ENCODE results near the gene DZIP1.

Gene DZIP1

DNA sequence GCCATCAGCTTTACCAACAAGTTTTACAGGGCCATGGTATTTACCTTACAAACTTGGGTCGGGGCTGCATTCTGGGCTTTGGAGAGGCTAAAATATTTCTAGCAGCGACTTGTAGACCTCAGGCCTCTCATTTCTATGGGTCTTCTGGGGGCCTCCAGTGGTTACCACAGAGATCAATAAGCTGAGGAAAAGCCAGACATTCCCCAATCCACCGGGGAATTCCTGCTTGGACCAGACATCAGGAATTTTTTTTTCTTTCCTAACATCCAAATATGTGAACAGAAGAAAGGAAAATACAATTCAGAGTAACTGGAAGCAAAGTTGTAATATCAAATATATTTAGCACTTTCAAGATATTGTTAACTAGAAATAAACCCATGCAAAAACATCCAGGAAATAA lies 1.5 kb downstream of the DZIP1 start:
- no peak for DNase-seq (ENCODE audit: low spot score)

DNA sequence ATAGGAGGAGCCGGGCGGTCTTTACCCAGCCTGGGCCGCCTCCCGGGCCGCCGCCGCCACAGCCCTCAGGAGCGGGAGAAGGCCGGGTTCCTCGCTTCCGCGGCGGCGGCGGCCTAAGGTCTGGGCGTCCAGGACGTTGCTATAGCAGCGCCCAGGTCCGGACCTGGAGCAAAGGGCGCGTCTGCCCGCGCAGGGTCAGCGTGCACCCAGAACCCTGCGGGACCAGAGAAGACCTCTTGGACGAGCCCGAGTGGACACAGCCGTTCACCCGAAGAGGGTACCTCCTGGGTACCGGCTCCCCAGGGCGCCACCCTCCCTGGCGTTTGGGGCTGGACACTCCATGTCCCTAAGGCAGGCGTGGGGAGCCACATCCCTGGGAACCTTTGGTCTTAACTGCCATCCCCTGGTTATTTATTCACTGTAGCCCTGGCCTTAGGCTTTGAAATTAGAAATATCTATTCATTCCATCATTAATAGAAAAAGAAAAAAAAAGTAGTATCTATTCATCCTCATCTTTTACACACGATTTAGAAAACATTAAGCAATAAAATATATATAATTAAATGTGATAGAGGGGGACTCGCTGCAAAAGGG lies 2.4 kb downstream of the DZIP1 start:
- peak; percentile 48 for DNase-seq (ENCODE audit: low spot score)

DNA sequence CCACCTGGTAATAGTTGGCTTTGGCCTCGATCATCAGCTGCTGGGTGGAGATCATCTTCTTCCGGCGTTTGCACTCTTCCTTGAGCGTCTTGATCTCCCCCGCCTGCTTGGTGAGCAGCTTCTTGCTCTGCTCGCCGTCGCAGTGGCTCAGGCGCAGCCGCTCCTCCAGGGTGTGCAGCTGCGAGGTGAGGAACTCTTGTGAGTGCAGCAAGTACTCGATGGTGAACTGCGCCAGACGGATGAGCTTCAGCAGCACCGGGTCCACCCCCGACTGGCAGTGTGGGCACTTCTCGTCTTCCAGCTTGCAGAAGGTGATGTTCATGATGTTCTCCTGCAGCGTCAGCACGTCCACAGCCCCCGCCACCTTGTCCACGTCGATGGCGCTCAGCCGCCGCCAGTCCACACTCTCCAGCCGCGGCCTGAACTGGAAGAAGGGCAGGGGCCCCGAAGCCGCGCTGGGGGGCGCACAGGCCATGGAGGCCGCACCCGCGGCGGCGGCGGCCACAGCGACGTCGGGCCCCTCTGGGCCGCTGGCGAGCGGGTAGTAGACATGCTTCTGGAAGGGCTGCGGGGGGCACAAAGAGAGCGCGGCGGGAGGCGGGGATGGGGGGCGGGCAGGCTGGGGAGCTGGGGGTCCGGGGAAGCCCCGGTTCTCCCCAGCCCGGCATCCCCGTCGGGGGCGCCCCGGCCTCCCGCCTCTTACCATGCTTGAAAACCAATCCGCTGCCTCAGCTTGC lies 3.0 kb downstream of the DZIP1 start:
- DNase-seq (ENCODE audit: low spot score), result no peak

DNA sequence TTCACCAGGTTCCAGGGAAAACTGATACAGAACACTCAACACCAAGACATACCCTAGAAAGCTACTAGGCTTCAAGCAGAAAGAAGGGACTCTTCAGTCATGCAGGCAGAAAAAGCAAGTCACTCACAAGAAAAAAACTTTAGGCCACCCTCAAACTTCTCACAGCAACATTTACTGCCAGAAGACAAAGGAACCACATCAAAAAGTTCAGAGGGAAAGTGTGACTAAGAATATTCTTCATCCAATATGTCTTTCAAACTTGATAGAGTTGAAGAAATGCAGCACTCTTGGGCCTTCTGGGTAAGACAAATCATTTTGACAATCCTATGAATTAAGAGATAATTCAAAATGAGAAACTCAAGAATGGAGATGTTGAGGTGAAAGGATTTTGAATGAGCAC lies 7.7 kb downstream of the DZIP1 start:
- DNase-seq (ENCODE audit: low spot score), result no peak

DNA sequence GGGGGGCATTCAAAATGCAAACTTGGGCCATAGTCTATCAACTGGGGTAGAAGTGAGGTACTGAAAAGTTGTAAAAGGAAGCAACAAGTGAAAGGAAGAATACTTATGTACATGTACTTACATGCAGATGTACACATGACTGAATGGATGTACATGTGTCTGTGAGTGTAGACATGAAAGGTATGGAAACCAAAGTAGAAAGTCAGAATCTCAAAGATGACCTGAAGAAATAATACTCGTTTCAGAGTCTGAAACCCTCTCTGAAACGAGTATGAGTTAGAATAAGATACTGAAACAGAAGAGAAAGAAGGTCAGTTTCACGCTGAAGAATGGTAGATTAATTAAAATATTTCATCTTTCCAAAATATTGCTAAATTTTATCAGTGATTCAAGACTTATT lies 13.9 kb downstream of the DZIP1 start:
- DNase-seq (ENCODE audit: low spot score), result no peak

DNA sequence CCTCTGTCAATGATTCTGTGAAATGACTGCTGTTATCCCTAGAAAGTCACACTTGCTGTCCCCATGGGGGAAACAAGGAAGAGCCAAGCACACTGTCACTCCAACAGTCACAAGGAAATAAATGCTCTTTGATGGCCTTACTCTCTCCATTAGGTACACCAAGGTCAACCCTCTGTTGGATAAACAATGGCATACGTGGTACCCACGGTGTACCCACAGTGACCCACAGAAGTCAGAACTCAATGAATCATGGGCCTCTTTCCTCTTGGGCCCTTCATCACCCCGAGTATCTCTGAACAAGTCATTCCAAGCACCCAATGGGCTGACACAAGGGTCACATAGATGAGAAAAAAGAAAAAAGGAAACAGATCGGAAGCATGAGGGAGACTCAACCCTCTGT lies 15.4 kb downstream of the DZIP1 start:
- no peak for DNase-seq (ENCODE audit: low spot score)

DNA sequence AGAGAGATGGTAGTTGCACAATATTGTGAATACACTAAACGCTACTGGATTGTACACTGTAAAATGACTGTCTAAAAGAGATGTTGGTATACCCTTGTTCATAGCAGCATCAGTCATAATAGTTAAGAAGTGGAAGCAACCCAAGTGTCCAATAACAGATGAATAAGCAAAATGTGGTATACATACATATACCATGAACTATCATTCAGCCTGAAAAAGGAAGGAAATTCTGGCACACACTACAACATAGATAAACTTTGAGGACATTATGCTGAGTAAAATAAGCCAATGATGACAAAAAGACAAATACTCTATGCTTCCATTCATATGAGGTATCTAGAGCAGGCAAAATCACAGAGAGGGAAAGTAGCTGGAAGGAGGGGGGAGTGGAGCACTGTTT lies 16.0 kb downstream of the DZIP1 start:
- no peak for DNase-seq (ENCODE audit: low spot score)

DNA sequence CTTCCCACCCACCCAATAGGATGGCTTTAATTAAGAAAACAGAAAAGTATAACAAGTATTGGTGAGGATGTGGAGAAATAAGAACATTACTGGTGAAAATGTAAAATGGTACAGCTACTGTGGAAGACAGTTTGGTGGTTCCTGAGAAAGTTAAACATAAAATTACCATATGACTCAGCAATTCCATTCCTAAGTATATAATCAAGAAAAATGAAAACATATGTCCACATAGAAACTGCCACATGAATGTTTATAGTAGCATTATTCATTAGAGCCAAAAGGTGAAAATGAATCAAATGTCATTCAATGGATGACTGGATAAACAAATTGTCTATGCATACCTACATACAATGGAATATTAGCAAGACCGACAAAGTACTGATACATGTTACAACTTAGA lies 16.9 kb downstream of the DZIP1 start:
- DNase-seq (ENCODE audit: low spot score), result no peak

DNA sequence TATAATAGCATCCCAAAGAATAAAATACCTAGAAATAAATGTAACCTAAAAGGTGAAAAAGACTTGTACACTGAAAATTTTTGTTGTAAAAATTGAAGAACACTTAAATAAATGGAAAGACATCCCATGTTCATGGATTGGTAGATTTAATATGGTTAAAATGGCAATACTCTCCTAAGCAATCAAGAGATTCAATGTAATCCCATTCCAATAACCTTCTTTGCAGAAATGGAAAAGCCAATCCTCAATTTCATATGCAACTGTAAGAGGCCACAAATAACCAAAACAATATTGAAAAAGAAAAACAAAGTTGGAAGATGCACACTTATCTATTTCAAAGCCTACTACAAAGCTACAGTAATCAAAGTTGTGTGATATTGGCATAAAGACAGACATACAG lies 17.7 kb downstream of the DZIP1 start:
- DNase-seq (ENCODE audit: low spot score), result no peak

DNA sequence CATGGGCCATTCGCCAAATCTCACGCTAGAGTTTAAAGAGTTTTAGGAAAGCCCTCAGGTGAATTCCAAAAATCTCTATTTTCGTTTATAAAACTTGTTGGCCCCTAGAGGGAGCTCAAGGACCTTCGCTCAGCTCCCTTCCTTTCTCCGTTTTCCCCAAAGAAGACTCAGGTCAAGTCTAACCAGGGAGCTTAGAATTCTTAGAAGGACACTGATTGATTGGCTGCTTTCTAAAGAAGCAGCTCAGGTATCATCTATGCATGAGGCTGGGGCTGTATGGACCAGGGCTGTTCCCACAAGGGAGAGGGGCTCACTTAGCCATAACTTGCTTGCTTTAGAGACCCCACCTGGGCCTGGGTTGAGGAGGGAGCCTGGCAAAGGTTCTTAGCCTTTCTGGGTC lies 20.5 kb downstream of the DZIP1 start:
- peak; percentile 45 for DNase-seq (ENCODE audit: low spot score)

DNA sequence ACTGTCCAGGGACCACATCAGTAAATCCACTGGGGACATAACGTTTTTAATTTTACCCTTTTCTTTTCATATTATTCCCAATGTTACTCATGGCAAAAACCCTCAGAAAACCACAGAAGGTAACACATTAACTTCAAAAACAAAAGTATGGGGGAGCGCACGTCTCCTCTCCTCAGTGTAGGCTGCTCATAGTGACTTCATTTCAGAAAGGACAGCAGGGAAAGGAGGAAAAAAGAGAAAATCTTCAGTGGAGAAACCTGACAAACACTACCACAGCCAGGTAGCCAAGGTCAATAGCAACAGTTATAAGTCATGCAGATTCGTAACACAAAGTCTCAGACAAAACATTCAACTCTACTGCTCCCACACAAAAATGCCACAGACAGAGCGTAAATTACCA lies 21.4 kb downstream of the DZIP1 start:
- DNase-seq (ENCODE audit: low spot score), result no peak

DNA sequence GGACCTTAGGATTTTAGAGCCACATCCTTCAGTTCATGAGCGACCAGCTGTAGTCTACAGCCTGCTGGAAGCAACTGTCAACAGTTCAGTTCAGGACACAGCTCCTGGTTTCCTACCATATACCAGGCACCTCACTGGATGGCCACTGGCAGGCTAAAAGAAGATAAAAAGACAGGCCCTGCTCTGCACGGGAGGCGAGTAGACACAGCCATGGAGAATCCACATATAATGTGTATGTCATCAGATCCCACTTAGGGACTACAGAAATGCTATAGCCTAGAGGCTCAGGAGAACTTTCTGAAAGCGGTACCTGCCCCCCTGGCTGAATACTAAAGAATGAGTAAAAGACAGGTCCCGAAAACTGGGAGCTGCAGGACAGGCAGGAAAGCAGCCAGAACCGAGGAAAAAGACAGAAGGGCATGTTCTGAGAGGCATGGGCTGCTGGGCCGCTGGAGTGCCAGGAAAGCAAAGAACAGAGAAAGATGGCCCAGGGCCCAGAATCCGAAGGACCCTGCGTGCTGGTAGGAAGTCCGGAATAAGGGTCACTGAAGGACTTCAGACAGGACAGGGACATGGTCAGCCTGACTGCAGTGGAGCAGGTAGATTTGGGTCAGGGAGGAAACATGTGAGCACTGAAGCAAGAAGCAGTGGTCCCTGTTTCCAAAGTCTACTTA lies 23.5 kb downstream of the DZIP1 start:
- no peak for DNase-seq (ENCODE audit: low spot score)

DNA sequence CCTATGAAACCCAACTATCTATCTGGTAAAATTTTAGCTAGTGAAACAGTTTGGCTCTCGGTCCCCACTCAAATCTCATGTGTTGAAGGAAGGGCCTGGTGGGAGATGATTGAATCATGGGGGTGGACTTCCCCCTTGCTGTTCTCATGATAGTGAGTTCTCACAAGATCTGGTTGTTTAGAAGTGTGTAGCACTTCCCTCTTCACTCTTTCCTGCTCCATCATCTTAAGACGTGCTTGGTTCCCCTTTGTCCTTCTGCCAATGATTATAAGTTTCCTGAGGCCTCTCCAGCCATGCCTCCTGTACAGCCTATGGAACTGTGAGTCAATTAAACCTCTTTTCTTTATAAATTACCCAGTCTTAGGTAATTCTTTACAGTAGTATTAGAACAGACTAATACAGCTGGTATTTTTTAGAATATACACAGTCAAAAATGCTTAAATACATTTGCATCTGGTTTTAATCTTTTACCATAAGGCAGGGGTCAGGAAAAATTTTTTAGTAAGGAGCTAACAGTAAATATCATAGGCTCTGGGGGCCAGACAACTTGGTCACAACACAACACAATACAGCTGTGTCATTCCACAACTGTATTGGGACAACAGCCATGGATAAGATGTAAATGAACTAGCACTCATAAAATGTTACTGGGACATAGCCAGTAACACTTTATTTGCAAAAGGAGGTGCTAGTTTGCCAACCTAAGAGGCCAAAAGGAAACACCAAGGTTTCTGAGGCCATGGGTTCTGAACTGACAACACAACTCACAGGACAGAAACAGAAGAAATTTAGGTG lies 24.3 kb downstream of the DZIP1 start:
- no peak for DNase-seq (ENCODE audit: low spot score)

DNA sequence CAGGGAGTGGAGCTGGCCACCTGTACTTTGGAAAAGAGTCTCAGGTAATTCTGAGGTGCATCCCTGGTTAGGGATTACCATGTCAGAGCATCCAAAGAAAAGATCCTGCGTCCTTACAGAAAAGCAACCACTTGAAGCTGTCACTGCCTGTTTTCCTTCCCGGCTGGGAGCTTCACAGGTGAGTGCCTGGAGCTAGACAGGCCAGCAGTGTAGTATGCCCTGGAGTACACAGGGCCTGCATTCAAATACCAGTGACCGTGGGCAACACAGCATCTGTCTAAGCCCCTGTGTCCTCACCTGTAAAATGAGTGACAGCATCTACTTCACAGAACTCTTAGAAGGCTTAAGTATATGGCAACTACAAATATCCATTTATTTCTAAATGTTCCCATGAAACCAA lies 29.0 kb downstream of the DZIP1 start:
- DNase-seq (ENCODE audit: low spot score), result no peak

DNA sequence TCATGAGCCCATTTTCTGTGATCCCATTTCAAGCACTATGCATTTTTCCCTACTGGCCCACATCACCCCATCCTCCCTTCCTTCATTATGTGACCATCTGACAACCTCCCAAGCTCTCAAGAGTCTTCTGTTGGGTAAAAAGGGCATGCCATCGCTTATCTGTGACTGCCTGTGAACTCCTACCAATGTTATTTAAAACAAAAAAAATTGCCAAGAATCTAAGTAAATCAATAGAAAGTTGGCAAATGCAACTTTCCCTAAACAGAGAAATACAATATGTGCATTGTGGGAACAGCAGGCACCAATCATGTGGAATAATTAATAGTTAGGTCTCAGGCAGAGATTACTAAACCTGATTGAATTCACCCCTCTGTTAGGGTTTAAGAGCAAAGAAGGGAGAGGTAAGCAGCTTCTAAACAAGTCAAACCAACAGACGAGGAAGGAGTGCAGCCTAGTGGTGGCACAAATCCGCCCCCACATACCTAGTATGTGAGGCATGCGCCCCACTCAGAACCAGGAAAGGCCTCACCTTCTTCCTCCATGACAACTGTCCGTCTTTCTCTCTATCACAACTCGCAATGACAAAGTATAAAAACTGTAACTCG lies 29.8 kb downstream of the DZIP1 start:
- no peak for DNase-seq (ENCODE audit: low spot score)

DNA sequence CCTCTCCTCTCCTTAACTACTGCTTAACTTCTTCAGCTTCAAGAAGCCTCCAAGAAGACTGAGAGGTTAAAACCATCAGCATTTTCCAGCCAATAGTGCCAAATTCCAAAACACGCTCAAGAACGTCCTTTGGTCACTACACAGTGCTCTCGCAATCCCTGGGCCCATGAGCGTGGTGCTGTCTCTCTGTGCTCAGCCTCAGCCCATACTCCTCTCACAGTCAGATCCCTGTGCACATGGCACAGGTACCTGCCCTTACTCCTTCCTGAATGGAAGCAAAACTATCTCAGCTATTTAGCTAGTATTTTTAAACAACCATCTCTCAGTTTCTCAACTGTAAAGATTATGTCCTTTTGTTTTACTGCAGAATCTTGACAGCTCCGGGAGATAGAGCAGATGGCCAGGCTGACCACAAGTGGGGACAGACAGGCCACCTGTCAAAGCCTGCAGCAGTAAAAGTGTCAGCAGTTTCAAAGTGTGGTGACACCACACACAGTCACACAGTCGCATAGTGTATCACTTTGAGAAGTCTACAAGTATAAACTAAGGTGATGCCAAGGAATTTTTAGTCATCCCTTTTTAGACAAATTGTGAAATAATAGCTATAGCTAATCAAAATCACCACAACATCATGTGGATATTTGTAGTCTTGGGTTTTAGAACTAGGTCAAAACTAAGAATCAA lies 35.7 kb downstream of the DZIP1 start:
- no peak for DNase-seq (ENCODE audit: low spot score)

DNA sequence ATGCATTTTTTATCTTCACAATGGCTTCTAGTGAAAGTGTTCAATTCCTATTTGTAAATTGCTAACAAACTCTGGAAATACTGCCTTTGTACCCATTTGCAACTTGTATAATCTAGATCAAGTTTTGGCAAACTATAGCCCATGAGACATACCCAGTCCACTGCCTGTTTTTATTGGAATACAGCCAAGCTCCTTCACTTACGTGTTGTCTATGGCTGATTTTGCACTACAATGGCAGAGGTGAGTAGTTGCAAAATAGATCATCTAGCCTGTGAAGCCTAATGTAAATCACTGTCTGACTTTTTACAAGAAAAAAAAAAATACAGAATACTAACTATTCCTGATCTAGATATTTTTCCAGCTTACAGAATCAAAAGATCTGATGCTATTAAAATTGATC lies 37.1 kb downstream of the DZIP1 start:
- peak; percentile 17 for DNase-seq (ENCODE audit: low spot score)

DNA sequence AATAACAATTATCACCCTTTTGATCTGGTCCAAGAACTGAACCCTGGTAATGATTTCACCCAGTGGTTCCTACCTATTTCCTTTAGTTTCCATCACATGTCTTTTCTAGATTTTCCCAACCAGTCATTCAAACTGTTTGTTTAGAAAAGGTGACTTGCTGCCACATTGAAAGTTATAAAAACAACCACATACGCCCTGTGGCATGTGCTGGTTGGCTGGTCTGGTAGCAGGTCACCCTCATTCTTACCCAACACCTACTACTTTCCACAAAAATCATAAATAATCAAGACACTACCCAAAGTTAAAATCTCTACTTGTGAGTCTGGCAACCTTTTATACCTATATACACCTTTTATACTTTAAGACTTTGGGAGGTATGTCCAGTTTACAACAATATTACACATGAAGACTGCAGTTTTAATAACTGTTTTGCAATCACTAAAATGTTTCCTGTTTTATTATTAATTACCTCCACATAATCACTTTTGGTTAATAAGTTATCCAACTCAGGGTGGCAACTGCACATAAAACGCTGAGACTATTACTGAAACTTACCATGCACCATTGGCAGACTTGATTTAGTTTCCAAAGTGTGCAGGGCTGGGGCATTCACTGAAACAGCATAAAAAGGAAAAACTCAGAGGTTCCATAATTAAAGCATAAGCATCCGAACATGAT lies 38.9 kb downstream of the DZIP1 start:
- DNase-seq (ENCODE audit: low spot score), result no peak

DNA sequence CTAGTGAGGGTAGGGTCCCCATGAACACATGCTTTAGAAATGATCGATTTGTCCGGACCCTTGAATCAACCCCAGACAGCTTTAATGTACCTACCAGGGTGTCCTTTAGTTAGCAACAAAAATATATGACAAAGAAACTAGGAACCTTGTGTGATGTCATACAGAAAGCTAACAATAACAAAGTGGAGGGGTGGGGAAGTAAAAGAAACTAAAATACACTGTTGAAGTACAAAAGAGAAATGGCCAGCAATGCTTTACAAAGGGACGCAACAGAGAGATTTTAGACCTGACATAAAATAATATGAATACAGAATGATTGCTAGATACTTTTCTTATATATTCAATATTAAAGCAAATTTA lies 40.0 kb downstream of the DZIP1 start:
- DNase-seq (ENCODE audit: low spot score), result no peak

DNA sequence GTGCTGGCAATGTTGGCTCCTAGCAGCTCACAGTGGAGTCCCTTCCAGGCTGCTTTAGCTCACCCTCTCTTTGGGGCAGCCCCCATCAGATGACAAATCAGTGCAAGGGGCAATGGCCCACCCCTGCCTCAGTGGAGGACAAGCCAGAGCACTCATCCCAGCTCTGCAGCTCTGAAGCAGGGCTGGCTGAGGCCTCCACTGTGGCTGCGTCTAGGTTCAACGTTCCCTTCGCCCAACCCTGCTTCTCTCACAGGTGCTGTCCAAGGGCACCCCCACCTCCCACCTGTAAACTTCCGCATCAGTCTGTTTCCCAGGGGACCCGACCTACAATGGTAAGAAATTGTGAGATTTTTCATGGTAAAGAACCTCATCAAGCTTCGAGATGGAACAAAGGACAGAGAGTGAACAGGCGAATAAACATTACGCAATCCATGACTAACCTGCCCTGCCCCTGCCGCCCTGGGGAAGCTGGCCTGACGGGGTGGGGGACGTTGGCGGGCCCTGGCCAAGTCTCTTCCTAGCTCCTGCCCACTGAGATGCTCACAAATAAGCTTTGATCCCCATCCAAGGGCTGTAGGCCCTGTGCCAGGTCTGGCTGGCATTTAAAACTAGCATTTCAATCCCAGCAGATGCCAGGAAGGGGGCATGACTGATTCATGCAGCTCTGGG lies 40.5 kb downstream of the DZIP1 start:
- DNase-seq (ENCODE audit: low spot score), result no peak

DNA sequence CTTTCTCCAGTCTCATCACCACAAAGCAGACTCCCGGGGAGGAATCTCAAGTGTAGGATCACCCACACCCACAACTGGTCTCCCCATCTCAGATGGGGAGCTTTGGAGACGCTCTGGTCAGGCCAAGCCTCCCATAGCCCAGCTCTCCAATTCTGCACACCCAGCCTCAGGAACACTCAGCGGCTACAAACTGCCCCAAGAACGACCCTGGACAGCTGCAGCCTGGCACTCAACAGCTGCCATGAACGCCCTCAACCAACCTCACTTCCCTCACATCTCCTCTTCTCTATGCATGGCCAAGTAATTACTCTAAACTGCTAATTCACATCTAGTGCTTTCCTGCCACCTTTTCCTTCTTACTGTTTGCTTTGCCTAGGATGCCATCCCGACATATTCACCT lies 42.6 kb downstream of the DZIP1 start:
- DNase-seq (ENCODE audit: low spot score), result no peak

Measured in kidney capillary endothelial cell (primary cell).